Amniotic epithelial cell (primary cell): ENCODE results near the gene MYO1D.
A peak's percentile ranks its signal among the peaks of the same experiment; 100 is the strongest.

Source experiments
- DNase-seq: peaks from one replicate; pipeline ENCODE4 v3.0.0-alpha.2; 2010; ENCODE audit warnings: low read depth

The MYO1D gene

GRCh38 chr17:32625971-32626370 lies 251.0 kb downstream of the MYO1D start:
- DNase-seq, result no peak

- DNase-seq, result no peak
These were observed 253.7 kb downstream of the MYO1D start for GRCh38 chr17:32623196-32623595.

- no peak for DNase-seq
These were observed 254.4 kb downstream of the MYO1D start for GRCh38 chr17:32622540-32622939.

GRCh38 chr17:32621612-32622312 lies 255.2 kb downstream of the MYO1D start:
- DNase-seq, result peak; percentile 39

GRCh38 chr17:32615326-32615725 lies 261.6 kb downstream of the MYO1D start:
- DNase-seq, result no peak

GRCh38 chr17:32610943-32611342 lies 266.0 kb downstream of the MYO1D start:
- no peak for DNase-seq

- DNase-seq, result no peak
These were observed 266.9 kb downstream of the MYO1D start for GRCh38 chr17:32609884-32610650.

- DNase-seq, result peak; percentile 18
These were observed 267.8 kb downstream of the MYO1D start for GRCh38 chr17:32609085-32609484.

- DNase-seq, result no peak
These were observed 268.7 kb downstream of the MYO1D start for GRCh38 chr17:32608267-32608666.

GRCh38 chr17:32604966-32605365 lies 272.0 kb downstream of the MYO1D start:
- DNase-seq, result no peak

- no peak for DNase-seq
These were observed 274.5 kb downstream of the MYO1D start for GRCh38 chr17:32602396-32602795.

GRCh38 chr17:32601866-32602265 lies 275.1 kb downstream of the MYO1D start:
- DNase-seq, result no peak

- DNase-seq, result peak; percentile 3
These were observed 280.3 kb downstream of the MYO1D start for GRCh38 chr17:32596628-32597027.

- no peak for DNase-seq
These were observed 280.7 kb downstream of the MYO1D start for GRCh38 chr17:32596206-32596605.

- no peak for DNase-seq
These were observed 283.9 kb downstream of the MYO1D start for GRCh38 chr17:32593003-32593402.

- no peak for DNase-seq
These were observed 285.5 kb downstream of the MYO1D start for GRCh38 chr17:32591405-32591804.

GRCh38 chr17:32590974-32591373 lies 285.9 kb downstream of the MYO1D start:
- no peak for DNase-seq

- DNase-seq, result no peak
These were observed 287.9 kb downstream of the MYO1D start for GRCh38 chr17:32588982-32589381.

- no peak for DNase-seq
These were observed 288.8 kb downstream of the MYO1D start for GRCh38 chr17:32588135-32588534.

- no peak for DNase-seq
These were observed 290.3 kb downstream of the MYO1D start for GRCh38 chr17:32586666-32587065.

- no peak for DNase-seq
These were observed 292.1 kb downstream of the MYO1D start for GRCh38 chr17:32584792-32585191.

GRCh38 chr17:32583053-32583452 lies 293.9 kb downstream of the MYO1D start:
- no peak for DNase-seq

- no peak for DNase-seq
These were observed 301.1 kb downstream of the MYO1D start for GRCh38 chr17:32575852-32576251.

- DNase-seq, result no peak
These were observed 306.9 kb downstream of the MYO1D start for GRCh38 chr17:32570081-32570396.
